Naive B cell (primary cell): ENCODE results near the gene DNAJB8. TPM values are rescaled to one million over a fixed set of nuclear protein-coding genes. Genes with fewer than 3 reads are reported as not detected.

ENCODE experiments used
- ATAC-seq, 2 donors: fragments of 150-1000 bp; cut with Tn5 transposase; 2 replicates each; pipeline ENCODE4 v1.10.0; 2021; ENCODE audit warnings: low read depth in 2 of 2, mild to moderate bottlenecking in 2 of 2, moderate library complexity in 2 of 2
- DNase-seq: peaks from one replicate; pipeline ENCODE4 v3.0.0; 2022
- H3K27ac Mint-ChIP-seq, 6 donors: one replicate each; pipeline ENCODE4 v1.8.0; 2020 to 2022; ENCODE audit warnings: mild to moderate bottlenecking in 6 of 6, mixed read lengths in 6 of 6, moderate library complexity in 5 of 6, inconsistent platforms in 2 of 6
- H3K27me3 Mint-ChIP-seq, 3 donors: one replicate each; pipeline ENCODE4 v1.8.0; 2021 to 2022; ENCODE audit warnings: mixed read lengths in 3 of 3, mild to moderate bottlenecking in 1 of 3
- H3K36me3 Mint-ChIP-seq, 2 donors: one replicate each; pipeline ENCODE4 v1.8.0; 2020 to 2022; ENCODE audit warnings: mixed read lengths in 2 of 2, inconsistent platforms in 1 of 2, mild to moderate bottlenecking in 1 of 2
- H3K4me1 Mint-ChIP-seq, 3 donors: one replicate each; pipeline ENCODE4 v1.8.0; 2020 to 2022; ENCODE audit warnings: mixed read lengths in 3 of 3, inconsistent platforms in 1 of 3, mild to moderate bottlenecking in 1 of 3, moderate library complexity in 1 of 3
- H3K4me3 Mint-ChIP-seq, 8 donors: one replicate each; pipeline ENCODE4 v1.8.0; 2020 to 2022; ENCODE audit warnings: mild to moderate bottlenecking in 8 of 8, mixed read lengths in 8 of 8, moderate library complexity in 8 of 8, inconsistent platforms in 2 of 8
- H3K9me3 Mint-ChIP-seq, 7 donors: one replicate each; pipeline ENCODE4 v1.8.0; 2020 to 2022; ENCODE audit warnings: mixed read lengths in 7 of 7, mild to moderate bottlenecking in 5 of 7, inconsistent platforms in 2 of 7, moderate library complexity in 1 of 7
- polyA plus RNA-seq, 6 donors: library from polyadenylated mRNA; unstranded; fragments of 300-500 nt; fragmentation: Illumina TruSeq; gene quantifications; one replicate each; pipeline ENCODE4 v1.2.3, GENCODE V29; 2021; ENCODE audit warnings: low read depth in 6 of 6

The DNAJB8 gene
- polyA plus RNA-seq, 6 donors from 2014 or later = not detected

DNA sequence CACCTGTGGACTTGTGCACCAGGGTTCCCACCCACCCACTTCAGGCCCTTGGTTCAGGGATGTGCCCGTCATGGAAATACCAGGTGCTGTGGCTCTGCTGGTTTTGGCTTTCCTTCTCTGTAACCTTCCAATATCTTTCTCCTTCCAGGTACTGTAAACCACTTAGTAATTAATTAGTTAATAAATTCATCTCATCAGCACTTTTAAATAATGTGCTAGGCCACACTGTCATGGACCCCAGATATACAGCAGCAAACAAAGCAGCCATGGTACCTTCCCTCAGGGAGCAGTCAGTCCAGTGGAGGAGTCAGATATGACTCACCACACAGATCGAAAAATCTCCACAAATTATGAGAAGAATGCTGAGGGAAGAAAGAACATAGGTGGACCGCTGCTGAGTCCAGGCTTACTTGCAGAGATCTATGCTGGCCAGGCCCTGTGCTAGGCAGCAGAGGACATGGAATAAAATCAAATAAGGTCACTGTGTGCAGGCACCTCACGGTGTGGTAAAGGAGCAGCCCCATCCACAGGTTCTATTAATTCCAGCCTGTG lies 33.1 kb upstream of the DNAJB8 start:
- peaks cover 34 to 88% (median 77%) of the 10 kb centered on the region in 3 donors for H3K27me3 Mint-ChIP-seq

GRCh38 chr3:128498901-128499530 lies 32.3 kb upstream of the DNAJB8 start:
- ATAC-seq (no peak), DNase-seq (no peak)
- peaks cover 0 to 3% (median 0%) of the 10 kb centered on the region in 7 donors for H3K9me3 Mint-ChIP-seq
- H3K27ac Mint-ChIP-seq = peak overlapping the region in 1 of 6 donors; percentile 12
- peaks cover 40 to 95% (median 85%) of the 10 kb centered on the region in 3 donors for H3K27me3 Mint-ChIP-seq
- peak overlapping the region in 6 of 8 donors; percentile 60 to 86 (median 76) for H3K4me3 Mint-ChIP-seq
- H3K36me3 Mint-ChIP-seq = peaks cover 4 to 8% of the 10 kb centered on the region in 2 donors
- H3K4me1 Mint-ChIP-seq = peaks cover 0 to 8% (median 8%) of the 10 kb centered on the region in 3 donors

More for the DNA sequence above, 33.1 kb upstream of the DNAJB8 start:
- peaks cover 0 to 8% (median 4%) of the 10 kb centered on the region in 3 donors for H3K4me1 Mint-ChIP-seq
- ATAC-seq = no peak
- H3K4me3 Mint-ChIP-seq = no peak overlapping the region
- H3K9me3 Mint-ChIP-seq = peaks cover 0 to 3% (median 0%) of the 10 kb centered on the region in 7 donors
- peaks cover 4 to 8% of the 10 kb centered on the region in 2 donors for H3K36me3 Mint-ChIP-seq
- no peak overlapping the region for H3K27ac Mint-ChIP-seq
- DNase-seq = no peak

DNA sequence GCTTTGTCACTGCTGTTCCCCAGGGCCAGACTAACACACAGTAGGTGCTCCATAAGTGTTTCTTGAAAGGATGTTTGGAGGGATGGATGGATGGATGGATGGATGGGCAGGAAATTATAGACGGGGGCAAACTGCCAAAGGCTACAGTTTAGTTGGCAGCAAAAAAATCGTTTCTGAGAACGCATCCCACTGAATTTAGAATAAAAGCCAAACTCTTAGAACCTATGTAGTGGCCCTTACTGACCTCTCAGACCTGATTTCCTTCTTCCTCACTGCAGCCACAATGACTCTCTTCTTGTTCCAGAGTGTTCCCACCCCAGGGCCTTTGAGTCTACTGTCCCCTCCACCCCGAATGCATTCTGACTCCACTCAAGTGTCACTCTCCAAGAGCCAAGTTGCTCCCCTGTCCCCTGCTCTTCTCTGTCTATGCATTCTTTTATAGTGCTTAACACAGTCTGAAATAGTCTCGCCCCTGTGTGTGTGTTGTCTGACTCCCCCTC lies 31.5 kb upstream of the DNAJB8 start:
- Mint-ChIP-seq H3K4me1 (peaks cover 5 to 12% (median 12%) of the 10 kb centered on the region in 3 donors), H3K36me3 (peaks cover 4 to 8% of the 10 kb centered on the region in 2 donors), H3K27ac (peak overlapping the region in 1 of 6 donors; percentile 69), H3K9me3 (peaks cover 0 to 3% (median 0%) of the 10 kb centered on the region in 7 donors), H3K27me3 (peaks cover 41 to 94% (median 88%) of the 10 kb centered on the region in 3 donors), H3K4me3 (peak overlapping the region; percentile 50 to 86 (median 70))
- DNase-seq (no peak), ATAC-seq (no peak)

- H3K36me3 Mint-ChIP-seq = peaks cover 4 to 8% of the 10 kb centered on the region in 2 donors
- DNase-seq = peak; percentile 45
- peak overlapping the region in 1 of 6 donors; percentile 23 for H3K27ac Mint-ChIP-seq
- H3K27me3 Mint-ChIP-seq = peaks cover 41 to 87% (median 83%) of the 10 kb centered on the region in 3 donors
- H3K4me1 Mint-ChIP-seq = peaks cover 5 to 12% (median 12%) of the 10 kb centered on the region in 3 donors
- peak; percentile 61 to 67 for ATAC-seq
- H3K9me3 Mint-ChIP-seq = peaks cover 0 to 3% (median 0%) of the 10 kb centered on the region in 7 donors
- peak overlapping the region; percentile 67 to 86 (median 75) for H3K4me3 Mint-ChIP-seq
These were observed 30.8 kb upstream of the DNAJB8 start for GRCh38 chr3:128497305-128498126.

GRCh38 chr3:128496602-128497304 lies 30.1 kb upstream of the DNAJB8 start:
- H3K9me3 Mint-ChIP-seq = peaks cover 0 to 3% (median 0%) of the 10 kb centered on the region in 7 donors
- H3K36me3 Mint-ChIP-seq = peaks cover 4 to 8% of the 10 kb centered on the region in 2 donors
- H3K27me3 Mint-ChIP-seq = peaks cover 46 to 85% (median 79%) of the 10 kb centered on the region in 3 donors
- peak overlapping the region; percentile 67 to 86 (median 75) for H3K4me3 Mint-ChIP-seq
- peaks cover 10 to 17% (median 12%) of the 10 kb centered on the region in 3 donors for H3K4me1 Mint-ChIP-seq
- no peak for DNase-seq
- ATAC-seq = no peak
- H3K27ac Mint-ChIP-seq = no peak overlapping the region

DNA sequence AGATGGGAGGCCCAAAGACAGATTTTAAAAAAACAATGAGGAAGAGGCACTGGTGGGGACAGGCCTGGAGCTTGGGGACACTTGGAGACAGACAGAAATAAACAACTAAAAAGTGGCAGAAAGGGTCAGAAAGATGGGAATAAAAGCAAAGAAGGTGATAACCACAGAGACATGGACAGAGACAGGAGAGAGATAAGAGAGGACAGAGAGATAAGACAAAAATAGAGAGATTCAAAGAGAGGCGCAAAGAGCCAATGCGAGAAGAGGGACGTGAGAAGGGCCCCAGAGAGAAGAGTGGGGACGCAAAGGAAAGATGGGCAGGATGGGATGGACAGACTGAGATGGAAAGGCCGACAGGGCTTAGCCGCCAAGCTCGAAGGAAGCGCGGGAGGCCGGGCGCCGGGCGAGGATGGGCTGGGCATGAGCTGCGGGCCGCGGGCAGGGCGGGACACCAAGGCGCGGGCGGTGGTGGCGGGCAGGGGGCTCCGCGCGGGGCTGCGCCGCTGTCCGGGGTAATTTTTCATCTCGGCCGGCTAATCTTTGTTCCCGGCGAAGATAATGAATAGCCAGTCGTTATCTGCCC lies 29.4 kb upstream of the DNAJB8 start:
- DNase-seq = no peak
- H3K4me1 Mint-ChIP-seq = peaks cover 12 to 24% (median 13%) of the 10 kb centered on the region in 3 donors

GRCh38 chr3:128495435-128495970 lies 28.8 kb upstream of the DNAJB8 start:
- Mint-ChIP-seq H3K4me3 (peak overlapping the region in 3 of 8 donors; percentile 17 to 68 (median 27)), H3K4me1 (peaks cover 12 to 28% (median 13%) of the 10 kb centered on the region in 3 donors), H3K27me3 (peaks cover 55 to 85% (median 75%) of the 10 kb centered on the region in 3 donors), H3K36me3 (peaks cover 4 to 8% of the 10 kb centered on the region in 2 donors), H3K27ac (no peak overlapping the region), H3K9me3 (peaks cover 0 to 3% (median 0%) of the 10 kb centered on the region in 7 donors)
- DNase-seq (no peak), ATAC-seq (no peak)

More for the DNA sequence above, 29.4 kb upstream of the DNAJB8 start:
- H3K9me3 Mint-ChIP-seq = peaks cover 0 to 3% (median 0%) of the 10 kb centered on the region in 7 donors
- no peak for ATAC-seq
- peak overlapping the region in 2 of 6 donors; percentile 5 to 11 for H3K27ac Mint-ChIP-seq
- peaks cover 51 to 85% (median 81%) of the 10 kb centered on the region in 3 donors for H3K27me3 Mint-ChIP-seq
- peaks cover 4 to 8% of the 10 kb centered on the region in 2 donors for H3K36me3 Mint-ChIP-seq
- H3K4me3 Mint-ChIP-seq = peak overlapping the region; percentile 13 to 88 (median 50)

DNA sequence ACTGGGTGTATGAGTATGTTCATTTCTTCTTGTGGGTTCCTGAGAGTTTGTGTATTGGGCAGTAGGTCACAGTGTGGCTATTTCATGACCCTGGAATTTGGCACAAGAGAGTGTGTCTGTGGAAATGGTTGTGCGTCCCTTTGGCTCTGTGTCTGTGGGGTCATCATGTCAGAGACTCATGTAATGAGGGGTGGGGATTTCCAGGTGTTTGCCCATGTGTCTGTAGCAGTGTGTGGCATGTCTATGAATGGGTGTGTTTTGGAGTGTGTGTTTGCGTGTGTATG lies 27.6 kb upstream of the DNAJB8 start:
- peaks cover 0 to 3% (median 0%) of the 10 kb centered on the region in 7 donors for H3K9me3 Mint-ChIP-seq
- ATAC-seq = no peak
- H3K36me3 Mint-ChIP-seq = peaks cover 4 to 8% of the 10 kb centered on the region in 2 donors
- DNase-seq = no peak
- H3K27ac Mint-ChIP-seq = peak overlapping the region in 1 of 6 donors; percentile 33
- H3K27me3 Mint-ChIP-seq = peaks cover 50 to 84% (median 75%) of the 10 kb centered on the region in 3 donors
- peaks cover 19 to 34% (median 22%) of the 10 kb centered on the region in 3 donors for H3K4me1 Mint-ChIP-seq
- peak overlapping the region in 3 of 8 donors; percentile 0 to 53 (median 37) for H3K4me3 Mint-ChIP-seq

DNA sequence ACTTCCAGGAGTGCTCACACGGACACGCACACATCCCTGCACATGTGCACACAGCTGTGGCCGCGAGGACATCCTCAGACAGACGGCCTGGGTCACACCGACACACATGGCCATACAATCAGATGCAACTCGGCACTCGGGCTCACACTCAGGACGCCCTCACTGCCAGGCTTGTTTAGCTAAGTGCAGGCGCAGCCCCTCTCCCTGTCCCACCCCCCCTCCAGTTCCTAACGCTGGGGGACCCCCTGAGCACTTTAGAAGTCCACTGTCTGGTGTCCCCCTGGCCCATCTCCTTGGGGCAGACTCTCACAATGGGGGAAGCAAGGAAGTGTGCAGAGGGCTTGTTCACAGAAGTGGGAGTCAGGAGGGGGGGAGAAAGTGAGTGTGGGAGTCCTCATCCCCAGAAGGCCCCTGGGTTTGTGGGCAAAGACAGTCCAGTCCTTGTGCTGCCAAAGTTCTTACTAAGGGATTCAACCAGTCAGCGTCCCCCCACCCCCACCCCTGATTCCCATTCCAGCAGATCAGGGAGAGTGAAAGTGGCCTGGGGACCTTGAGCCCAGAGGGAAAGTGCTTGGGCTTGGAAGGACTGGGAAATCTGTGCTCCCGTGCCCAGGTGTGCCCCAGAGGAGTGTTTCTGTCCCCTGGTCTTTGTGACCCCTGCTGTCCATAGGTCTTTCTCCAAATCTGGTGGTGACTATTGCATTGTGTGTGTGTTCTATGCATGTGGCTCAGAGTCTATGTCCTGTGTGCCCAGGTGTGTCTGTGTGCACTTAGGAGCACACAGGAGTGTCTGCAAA lies 27.1 kb upstream of the DNAJB8 start:
- peak overlapping the region in 6 of 8 donors; percentile 0 to 72 (median 51) for H3K4me3 Mint-ChIP-seq
- peaks cover 20 to 34% (median 24%) of the 10 kb centered on the region in 3 donors for H3K4me1 Mint-ChIP-seq
- H3K27me3 Mint-ChIP-seq = peaks cover 49 to 81% (median 76%) of the 10 kb centered on the region in 3 donors
- no peak for DNase-seq
- peaks cover 0 to 3% (median 0%) of the 10 kb centered on the region in 7 donors for H3K9me3 Mint-ChIP-seq
- H3K36me3 Mint-ChIP-seq = peaks cover 4 to 8% of the 10 kb centered on the region in 2 donors
- H3K27ac Mint-ChIP-seq = no peak overlapping the region
- no peak for ATAC-seq

DNA sequence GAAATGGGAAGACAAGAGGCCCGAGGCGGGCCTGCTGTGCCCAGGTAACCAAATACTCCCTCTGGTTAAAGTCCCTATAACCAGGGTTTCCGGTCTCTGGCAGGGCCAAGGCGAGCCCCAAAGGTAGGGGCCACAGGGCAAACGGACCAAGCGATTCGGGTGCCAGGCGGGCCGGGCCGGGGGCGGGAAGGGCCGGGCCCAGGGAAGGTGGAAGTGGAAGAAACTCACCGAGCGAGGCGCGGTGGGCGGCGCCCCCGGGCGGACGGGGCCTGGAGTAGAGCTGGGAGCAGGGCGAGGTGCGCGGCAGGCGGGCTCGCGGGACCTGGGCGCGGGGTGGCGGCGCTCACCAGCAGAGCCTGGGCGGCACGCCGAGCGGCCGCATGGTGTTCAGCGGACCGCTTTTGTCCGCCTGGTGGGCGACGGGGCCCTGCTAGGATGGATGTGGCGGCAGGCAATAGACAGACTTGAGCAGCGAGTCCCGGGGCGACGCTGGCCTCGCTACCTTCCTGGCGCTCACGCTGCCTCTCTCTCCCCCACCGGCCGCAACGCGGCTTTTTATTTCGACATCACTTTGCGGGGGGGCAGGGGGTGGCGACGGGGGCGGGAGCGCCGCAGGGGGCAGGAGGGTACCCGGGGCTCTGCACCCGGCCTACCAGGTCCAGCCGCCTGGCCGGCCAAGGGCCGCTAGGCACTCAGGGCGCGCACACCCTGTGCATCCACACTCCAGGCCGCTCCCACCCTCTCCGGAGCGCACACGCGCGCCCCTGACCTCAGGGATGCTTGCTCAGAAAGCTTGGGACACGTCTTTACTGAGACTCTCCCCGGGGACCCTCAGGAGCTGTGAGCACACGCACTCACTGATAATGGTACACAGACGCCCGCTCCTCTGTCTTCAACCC lies 26.2 kb upstream of the DNAJB8 start, which contains the start of gene GATA2:
Gene GATA2 (minus strand): TSS at position 531 of the 899 bp plus-strand sequence. CDS start 6,170 bp downstream, outside the sequence.
- H3K27ac Mint-ChIP-seq = peak within 1 kb of the TSS in 2 of 6 donors; percentile 26 to 56
- H3K27me3 Mint-ChIP-seq = peaks cover 45 to 81% (median 75%) of the 10 kb centered on the region in 3 donors
- peak within 1 kb of the TSS in 7 of 8 donors; percentile 63 to 89 (median 71) for H3K4me3 Mint-ChIP-seq
- DNase-seq = no peak
- H3K36me3 Mint-ChIP-seq = peaks cover 4 to 8% of the 10 kb centered on the region in 2 donors
- ATAC-seq = peak; percentile 17 to 19
- peaks cover 20 to 32% (median 32%) of the 10 kb centered on the region in 3 donors for H3K4me1 Mint-ChIP-seq
- peaks cover 0 to 3% (median 0%) of the 10 kb centered on the region in 7 donors for H3K9me3 Mint-ChIP-seq
